HepG2 (cell line): ENCODE results near the gene APOL5. TPM values are rescaled to one million over a fixed set of nuclear protein-coding genes. Genes with fewer than 3 reads are reported as not detected.

Experiments
- ATAC-seq: fragments of 200-7000 bp; cut with Tn5 transposase; 3 replicates; pipeline ENCODE4 v1.9.1; 2020; ENCODE audit warnings: mild to moderate bottlenecking, moderate library complexity
- BruUV-seq: library from RNA; stranded (reverse); fragments of 400-500 nt; replicated peaks from 2 replicates; lab custom pipeline; 2021; lab: Mats Ljungman, UMichigan
- CTCF ChIA-PET: fragments of 300-600 bp; formaldehyde crosslinking; extraction: SDS; loops from one replicate; lab custom pipeline; 2021; ENCODE audit warnings: low total read pairs, inconsistent platforms, low intra/inter-chr PET ratio; lab: Yijun Ruan, JAX
- POLR2A ChIA-PET: fragments of 350-600 bp; sonication (Branson Sonifier 250); formaldehyde crosslinking; loops from one replicate; lab custom pipeline; 2020; ENCODE audit warnings: antibody characterized with exemption, inconsistent platforms; lab: Yijun Ruan, JAX
- DNase-seq: peaks from one replicate; pipeline ENCODE4 v3.0.0-alpha.2; 2015; ENCODE audit warnings: low spot score
- FAIRE-seq: peaks from 3 replicates; lab custom pipeline; 2011; peaks lifted over from hg19 to GRCh38; lab: Jason Lieb, UNC
- H2AFZ ChIP-seq: one replicate; pipeline ENCODE4 v1.6.1; 2011; ENCODE audit warnings: low read length, inconsistent platforms
- H3K27ac ChIP-seq: fragments of 300-600 bp; 3 replicates; pipeline ENCODE4 v1.8.0; 2011; ENCODE audit warnings: mixed run types, mild to moderate bottlenecking, mixed read lengths, low read length, inconsistent platforms; ENCODE audit not compliant: insufficient read depth; ENCODE audit errors: extremely low read length
- H3K27me3 ChIP-seq, 2 experiments: fragments of 200-600 bp in 1 of 2; 2 replicates in 1 of 2; 3 replicates in 1 of 2; pipeline versions ENCODE4 v1.6.0 to v1.8.0; 2011; ENCODE audit warnings: low read length in 2 of 2, mild to moderate bottlenecking in 2 of 2, moderate library complexity in 2 of 2, inconsistent platforms in 1 of 2; ENCODE audit not compliant: insufficient read depth in 2 of 2, control insufficient read depth in 1 of 2
- H3K36me3 ChIP-seq, 2 experiments: fragments of 200-600 bp in 1 of 2; replicated peaks in 1 of 2; 2 replicates in 1 of 2; 3 replicates in 1 of 2; pipeline versions ENCODE4 v1.5.1 to v1.8.0; 2011; ENCODE audit warnings: low read length in 2 of 2, inconsistent platforms in 1 of 2; ENCODE audit not compliant: insufficient read depth in 2 of 2, control insufficient read depth in 1 of 2
- H3K4me1 ChIP-seq: 2 replicates; pipeline ENCODE4 v1.5.1; 2012; ENCODE audit warnings: low read length, inconsistent platforms; ENCODE audit not compliant: insufficient read depth
- H3K4me2 ChIP-seq: 2 replicates; pipeline ENCODE4 v1.6.0; 2011; ENCODE audit warnings: low read depth, low read length, inconsistent platforms
- H3K4me3 ChIP-seq, 3 experiments: fragments of 200-600 bp in 1 of 3; sonication (generic), shearing (Covaris generic) in 1 of 3; replicated peaks in 1 of 3; 2 replicates each; pipeline ENCODE4 v1.5.1; 2011 to 2016; ENCODE audit warnings: low read length in 3 of 3, inconsistent platforms in 2 of 3, low read depth in 2 of 3, mild to moderate bottlenecking in 2 of 3, control low read depth in 1 of 3, mixed read lengths in 1 of 3; ENCODE audit not compliant: insufficient read depth in 1 of 3
- H3K79me2 ChIP-seq: one replicate; pipeline ENCODE4 v1.6.1; 2011; ENCODE audit warnings: low read length, inconsistent platforms; ENCODE audit not compliant: insufficient read depth
- H3K9ac ChIP-seq: 2 replicates; pipeline ENCODE4 v1.6.0; 2011; ENCODE audit warnings: mild to moderate bottlenecking, low read depth, low read length, inconsistent platforms; ENCODE audit not compliant: insufficient read depth
- H3K9me3 ChIP-seq: 2 replicates; pipeline ENCODE4 v1.5.1; 2012; ENCODE audit warnings: mild to moderate bottlenecking, low read length
- H4K20me1 ChIP-seq: 2 replicates; pipeline ENCODE4 v1.6.0; 2011; ENCODE audit warnings: inconsistent platforms, mild to moderate bottlenecking, low read length, moderate library complexity; ENCODE audit not compliant: insufficient read depth
- ATF7 ChIP-seq, 2 experiments: fragments of 450-650 bp in 1 of 2; sonication (generic) in 1 of 2; formaldehyde crosslinking in 1 of 2; IDR thresholded peaks; 2 replicates each; pipeline versions ENCODE4 v1.4.0 to v1.6.1; 2016 to 2020; ENCODE audit warnings: antibody characterized with exemption in 1 of 2, mild to moderate bottlenecking in 1 of 2, missing genetic modification reagents in 1 of 2
- JARID2 ChIP-seq: sonication (generic); formaldehyde crosslinking; IDR thresholded peaks from 2 replicates; pipeline ENCODE4 v1.8.1; 2023; ENCODE audit warnings: missing genetic modification reagents, inconsistent platforms; ENCODE audit not compliant: insufficient replicate concordance
- KLF9 ChIP-seq: IDR thresholded peaks from 2 replicates; pipeline ENCODE4 v1.6.1; 2016; ENCODE audit warnings: low read depth
- NPAS2 ChIP-seq: sonication (generic); formaldehyde crosslinking; IDR thresholded peaks from 2 replicates; pipeline ENCODE4 v1.8.0; 2022; ENCODE audit warnings: mild to moderate bottlenecking, missing genetic modification reagents, borderline replicate concordance
- ZGPAT ChIP-seq: IDR thresholded peaks from 2 replicates; pipeline ENCODE4 v1.6.1; 2016; ENCODE audit warnings: mild to moderate bottlenecking
- ZNF180 ChIP-seq: sonication (generic); formaldehyde crosslinking; IDR thresholded peaks from 2 replicates; pipeline ENCODE4 v1.4.0; 2020; ENCODE audit warnings: low read depth, missing genetic modification reagents, borderline replicate concordance
- ZNF574 ChIP-seq: sonication (generic); formaldehyde crosslinking; IDR thresholded peaks from 2 replicates; pipeline ENCODE4 v1.4.0; 2020; ENCODE audit warnings: missing genetic modification reagents
- ZSCAN22 ChIP-seq: sonication (generic); formaldehyde crosslinking; IDR thresholded peaks from 2 replicates; pipeline ENCODE4 v1.4.0; 2020; ENCODE audit warnings: mild to moderate bottlenecking, missing genetic modification reagents
- WGBS: methylation state at CpG from one replicate; pipeline ENCODE4 v1.1.6; 2017; ENCODE audit warnings: low lambda C conversion rate; 5-methylcytosine and 5-hydroxymethylcytosine counted together
- in situ Hi-C: cut with HindIII; loops from 2 replicates; pipeline ENCODE4 v1.10.0; 2017; ENCODE audit warnings: low pct_unique_long_range_greater_than_20kb; ENCODE audit not compliant: extremely low pct_ligation_motif_present
- intact Hi-C: fragments of 100-400 bp; cut with micrococcal nuclease; formaldehyde crosslinking; loops from one replicate; pipeline ENCODE4 v1.10.0; 2022; ENCODE audit not compliant: unreplicated experiment
- polyA plus RNA-seq, 8 experiments: library from polyadenylated mRNA; depleted of rRNA in 3 of 8; stranded (reverse) in 7 of 8; unstranded in 1 of 8; fragments of >200 nt; fragmentation: Illumina TruSeq in 4 of 8; extraction: Trizol in 4 of 8; gene quantifications; 2 replicates each; pipeline versions ENCODE4 v1.2.1 to v1.2.3, GENCODE V29; 2011 to 2016; ENCODE audit warnings: low read depth in 4 of 8, missing spikeins in 1 of 8, mixed read lengths in 1 of 8; ENCODE audit not compliant: insufficient read depth in 1 of 8
- total RNA-seq, 5 experiments: library from RNA; depleted of rRNA; stranded (reverse); fragments of >200 nt; fragmentation: Illumina TruSeq; extraction: Trizol; gene quantifications; 2 replicates each; pipeline ENCODE4 v1.2.3, GENCODE V29; 2016; ENCODE audit warnings: low read depth in 1 of 5

APOL5 gene
- total and polyA plus RNA-seq, 2 of the 13 experiments (the other 11 are each of a cell fraction or from before 2014, with no cell fraction given), result not detected

GRCh38 chr22:35685731-35686130, 31.9 kb upstream of the APOL5 start (continued):
- no peak for TF ChIP-seq ZNF180 (CRISPR knock-in tag)

GRCh38 chr22:35686298-35686697, 31.4 kb upstream of the APOL5 start:
- H3K36me3 ChIP-seq, result no peaks in the 10 kb centered on the region
- H3K9ac ChIP-seq, result no peak overlapping the region
- no peak overlapping the region for H2AFZ ChIP-seq
- peaks cover 0 to 1% of the 10 kb centered on the region in 2 experiments; a peak in 1 of 5 replicates for H3K27me3 ChIP-seq
- no peak overlapping the region for H3K4me3 ChIP-seq
- no peaks in the 10 kb centered on the region for H3K79me2 ChIP-seq
- H3K4me1 ChIP-seq, result peaks cover 14% of the 10 kb centered on the region
- WGBS, result 13% methylated on average over 4 of the region's 4 CpGs
- 0 out of 2 replicates have a peak, but pooled peaks cover 5% of the 10 kb centered on the region for H3K9me3 ChIP-seq
- ChIA-PET CTCF (no interaction called here), POLR2A (no interaction called here)
- FAIRE-seq (no peak), DNase-seq (no peak), ATAC-seq (no peak)
- no TSS peak for BruUV-seq
- TF ChIP-seq ZNF574 (CRISPR knock-in tag) (no peak), NPAS2 (CRISPR knock-in tag) (no peak), JARID2 (no peak), ZSCAN22 (CRISPR knock-in tag) (no peak), ATF7 (IDR thresholded peaks at IDR 0.05) (no peak), ATF7 (CRISPR knock-in tag; IDR thresholded peaks at IDR 0.05) (no peak), KLF9 (CRISPR knock-in tag) (no peak), ZGPAT (no peak)
- H4K20me1 ChIP-seq, result no peaks in the 10 kb centered on the region
- in situ Hi-C loops (no loop called here), intact Hi-C loops (no loop called here)
- H3K4me2 ChIP-seq, result no peak overlapping the region
- H3K27ac ChIP-seq, result no peak overlapping the region
